Fibroblast of lung (primary cell): ENCODE results near the gene GPR156.

ENCODE experiments used
- EZH2 ChIP-seq: IDR thresholded peaks from 2 replicates; pipeline ENCODE4 v1.5.1; 2012; ENCODE audit warnings: low read length, control low read depth, mild to moderate bottlenecking; ENCODE audit errors: missing control alignments
- TF ChIP-seq, protein P1 (sequence below), 2 donors: IDR thresholded peaks in 1 of 2; conservative IDR thresholded peaks in 1 of 2; 1 replicate in 1 of 2; 2 replicates in 1 of 2; pipeline ENCODE4 v1.5.1; 2011 to 2012; ENCODE audit warnings: low read length in 2 of 2, control low read depth in 1 of 2, inconsistent platforms in 1 of 2, low read depth in 1 of 2, mild to moderate bottlenecking in 1 of 2

DNA sequence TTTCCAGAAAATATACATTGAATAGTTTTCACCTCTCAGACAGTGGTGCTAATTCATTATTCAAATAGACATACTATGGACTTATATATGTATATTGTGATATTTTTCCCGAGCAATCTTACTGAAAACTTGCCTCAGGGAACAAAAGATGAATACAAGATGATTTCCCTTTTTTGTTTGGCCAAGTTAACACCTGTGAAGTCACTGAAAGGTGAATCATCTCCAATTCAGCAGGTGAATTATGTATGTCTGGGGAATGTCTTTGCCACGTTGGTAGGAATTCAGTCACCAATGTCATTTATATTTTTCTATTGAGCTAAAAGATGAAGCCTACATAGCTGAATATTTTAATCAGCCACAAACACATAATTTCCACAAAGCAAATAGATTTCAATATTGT lies 88.2 kb downstream of the GPR156 start:
- TF ChIP-seq, protein P1, sequence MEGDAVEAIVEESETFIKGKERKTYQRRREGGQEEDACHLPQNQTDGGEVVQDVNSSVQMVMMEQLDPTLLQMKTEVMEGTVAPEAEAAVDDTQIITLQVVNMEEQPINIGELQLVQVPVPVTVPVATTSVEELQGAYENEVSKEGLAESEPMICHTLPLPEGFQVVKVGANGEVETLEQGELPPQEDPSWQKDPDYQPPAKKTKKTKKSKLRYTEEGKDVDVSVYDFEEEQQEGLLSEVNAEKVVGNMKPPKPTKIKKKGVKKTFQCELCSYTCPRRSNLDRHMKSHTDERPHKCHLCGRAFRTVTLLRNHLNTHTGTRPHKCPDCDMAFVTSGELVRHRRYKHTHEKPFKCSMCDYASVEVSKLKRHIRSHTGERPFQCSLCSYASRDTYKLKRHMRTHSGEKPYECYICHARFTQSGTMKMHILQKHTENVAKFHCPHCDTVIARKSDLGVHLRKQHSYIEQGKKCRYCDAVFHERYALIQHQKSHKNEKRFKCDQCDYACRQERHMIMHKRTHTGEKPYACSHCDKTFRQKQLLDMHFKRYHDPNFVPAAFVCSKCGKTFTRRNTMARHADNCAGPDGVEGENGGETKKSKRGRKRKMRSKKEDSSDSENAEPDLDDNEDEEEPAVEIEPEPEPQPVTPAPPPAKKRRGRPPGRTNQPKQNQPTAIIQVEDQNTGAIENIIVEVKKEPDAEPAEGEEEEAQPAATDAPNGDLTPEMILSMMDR (conservative IDR thresholded peaks at IDR 0.05 in 1 of 2, IDR thresholded peaks at IDR 0.05 in 1 of 2; ENCODE audit: low read depth in 1 of 2, low read length in 2 of 2), result no peak
- no peak for TF ChIP-seq EZH2
